ENCODE results near the gene APBA2.

GRCh38 chr15:28880680-28881079, 5.1 kb upstream of the APBA2 start:
- TF ChIP-seq CTCF (IDR thresholded peaks at IDR 0.05; ENCODE audit: low read length): no peak
- TF ChIP-seq EZH2 (IDR thresholded peaks at IDR 0.05; ENCODE audit: borderline replicate concordance, low read length): no peak

All from OCI-LY1 (cell line).